ELF-1 (cell line): ENCODE measurements around the gene GTPBP2.

Source experiments
- DNase-seq: peaks from one replicate; pipeline ENCODE4 v3.0.0-alpha.2; 2016; ENCODE audit warnings: low read depth, low spot score

GTPBP2 gene, protein sequence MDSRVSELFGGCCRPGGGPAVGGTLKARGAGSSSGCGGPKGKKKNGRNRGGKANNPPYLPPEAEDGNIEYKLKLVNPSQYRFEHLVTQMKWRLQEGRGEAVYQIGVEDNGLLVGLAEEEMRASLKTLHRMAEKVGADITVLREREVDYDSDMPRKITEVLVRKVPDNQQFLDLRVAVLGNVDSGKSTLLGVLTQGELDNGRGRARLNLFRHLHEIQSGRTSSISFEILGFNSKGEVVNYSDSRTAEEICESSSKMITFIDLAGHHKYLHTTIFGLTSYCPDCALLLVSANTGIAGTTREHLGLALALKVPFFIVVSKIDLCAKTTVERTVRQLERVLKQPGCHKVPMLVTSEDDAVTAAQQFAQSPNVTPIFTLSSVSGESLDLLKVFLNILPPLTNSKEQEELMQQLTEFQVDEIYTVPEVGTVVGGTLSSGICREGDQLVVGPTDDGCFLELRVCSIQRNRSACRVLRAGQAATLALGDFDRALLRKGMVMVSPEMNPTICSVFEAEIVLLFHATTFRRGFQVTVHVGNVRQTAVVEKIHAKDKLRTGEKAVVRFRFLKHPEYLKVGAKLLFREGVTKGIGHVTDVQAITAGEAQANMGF

DNA sequence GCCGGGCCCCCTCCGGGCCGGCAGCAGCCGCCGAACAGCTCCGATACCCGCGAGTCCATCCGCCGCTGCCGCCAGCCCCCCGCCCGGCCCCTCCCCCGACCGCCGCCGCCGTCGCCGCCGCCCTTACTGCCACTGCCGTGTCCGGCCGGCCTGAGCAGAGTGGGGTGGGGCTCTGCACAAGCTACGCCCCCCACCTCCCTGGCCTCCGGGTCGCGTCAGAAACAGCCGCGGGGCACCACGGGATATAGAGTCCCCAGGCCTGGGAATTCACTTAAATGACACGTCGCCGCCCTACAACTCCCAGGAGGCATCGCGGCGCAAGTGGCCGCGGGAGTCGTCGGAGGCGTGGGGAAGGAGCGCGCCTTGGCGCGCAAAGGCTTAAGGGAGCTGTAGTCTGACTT is at the start of gene GTPBP2:
TSS of gene GTPBP2 (minus strand) at position 161 of the 401 bp plus-strand sequence. CDS start at position 59, 102 bp downstream.
- peak; percentile 100 for DNase-seq

DNA sequence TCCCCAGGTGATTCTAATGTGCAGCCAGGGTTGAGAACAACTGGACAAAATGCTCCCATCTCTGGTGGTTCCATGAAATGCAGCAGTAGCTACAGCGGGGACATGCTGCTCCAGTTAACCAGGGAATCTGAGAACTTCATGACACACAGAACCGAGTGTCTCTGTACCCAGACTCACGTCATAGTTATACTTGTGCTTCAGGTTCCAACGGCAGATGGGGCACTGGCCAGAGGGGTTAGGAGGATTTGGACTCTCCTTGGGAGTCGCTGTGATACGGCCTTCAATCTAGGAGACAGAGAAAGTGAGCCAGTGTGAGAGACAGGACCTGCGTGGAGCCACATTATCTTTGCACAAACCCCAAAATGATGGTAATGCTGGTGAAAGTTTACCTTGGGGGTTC is 49.3 kb upstream of the GTPBP2 start:
- DNase-seq = no peak

DNA sequence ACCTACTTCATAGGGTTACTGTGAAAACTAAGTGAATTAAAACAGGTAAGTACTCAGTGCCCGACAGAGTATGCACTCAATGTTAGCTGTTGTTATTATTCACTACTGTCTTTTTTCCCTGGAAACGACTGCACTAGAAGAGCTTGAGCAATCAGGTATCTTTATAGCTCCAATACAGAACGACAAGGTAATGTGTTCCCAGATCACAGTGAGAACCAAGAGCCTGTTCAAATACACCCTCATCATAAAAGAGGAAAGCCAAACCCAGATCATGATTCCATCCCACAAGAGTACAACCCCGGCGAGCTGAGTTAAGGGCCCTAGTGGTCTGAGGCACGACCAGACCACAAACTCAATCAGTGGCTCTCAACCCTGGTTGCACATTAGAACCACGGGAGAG is 48.7 kb upstream of the GTPBP2 start:
- no peak for DNase-seq

DNA sequence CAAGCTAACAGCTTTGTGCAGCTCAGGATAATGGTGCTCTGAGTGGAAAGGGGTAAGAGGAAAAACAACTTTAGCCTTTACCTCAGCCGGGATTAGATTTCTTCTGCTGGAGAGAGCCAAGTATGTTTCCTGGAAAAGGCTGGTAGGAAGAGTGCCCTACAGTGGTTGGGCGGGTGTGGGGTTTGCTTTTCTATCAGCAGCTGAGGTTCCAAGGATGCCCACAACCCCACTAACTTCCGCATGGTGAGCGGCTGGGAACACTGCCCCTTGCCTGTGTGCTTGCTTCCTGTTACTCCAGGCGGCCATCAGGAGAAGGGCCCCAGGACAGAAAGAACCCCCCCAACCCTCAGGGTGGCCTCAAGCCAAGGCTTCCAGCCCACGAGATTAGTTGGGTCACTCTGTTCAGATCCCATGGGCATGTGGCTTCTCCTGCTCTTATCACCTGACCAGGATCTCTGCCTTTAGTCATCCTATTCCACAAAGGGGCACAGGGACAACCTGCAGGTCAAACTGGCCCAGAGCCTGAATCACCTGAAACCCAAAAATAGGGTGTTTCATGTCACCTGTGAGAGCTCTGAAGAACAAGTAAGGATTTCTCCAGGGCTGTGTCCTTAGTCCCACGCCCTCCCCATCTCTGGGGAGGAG is 48.0 kb upstream of the GTPBP2 start:
- DNase-seq = no peak

DNA sequence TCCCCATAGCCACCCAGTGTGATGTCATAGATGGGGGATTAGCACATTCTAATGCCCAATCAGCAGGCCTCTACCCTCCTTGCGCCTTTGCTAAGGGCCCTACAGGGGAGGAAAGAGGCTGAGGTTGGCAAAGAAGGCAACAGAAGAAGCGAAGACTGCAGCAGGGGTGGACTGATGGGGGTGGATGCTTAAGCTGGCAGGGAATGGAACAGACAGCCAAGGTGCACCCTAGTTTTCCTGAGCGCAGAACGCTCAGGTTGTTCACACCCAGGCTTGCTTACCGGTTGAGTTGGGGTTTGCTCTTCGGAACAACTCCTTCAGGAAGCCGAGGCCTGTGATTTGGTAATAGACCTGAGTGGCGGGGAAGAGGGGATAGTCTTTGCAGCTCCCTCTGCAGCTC is 45.9 kb upstream of the GTPBP2 start:
- DNase-seq = no peak

DNA sequence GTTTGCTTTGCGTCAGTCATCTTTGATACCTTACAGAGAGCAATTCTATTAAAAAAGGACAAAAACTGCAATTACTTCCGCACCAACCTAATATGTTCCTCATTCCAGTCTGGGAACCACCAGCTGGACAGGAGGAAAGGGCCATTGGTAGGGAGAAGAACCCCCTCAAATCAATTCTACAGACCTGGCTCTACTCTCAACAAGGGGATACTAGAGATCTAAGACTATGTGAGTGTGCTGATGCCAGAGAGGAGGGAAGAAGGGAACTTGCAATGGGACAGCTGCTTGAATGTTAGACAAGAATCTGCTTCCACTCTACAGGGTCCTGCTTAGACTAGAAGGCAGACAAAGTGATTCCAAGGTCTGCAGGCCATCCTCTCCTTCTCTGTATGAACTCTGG is 45.2 kb upstream of the GTPBP2 start:
- no peak for DNase-seq

DNA sequence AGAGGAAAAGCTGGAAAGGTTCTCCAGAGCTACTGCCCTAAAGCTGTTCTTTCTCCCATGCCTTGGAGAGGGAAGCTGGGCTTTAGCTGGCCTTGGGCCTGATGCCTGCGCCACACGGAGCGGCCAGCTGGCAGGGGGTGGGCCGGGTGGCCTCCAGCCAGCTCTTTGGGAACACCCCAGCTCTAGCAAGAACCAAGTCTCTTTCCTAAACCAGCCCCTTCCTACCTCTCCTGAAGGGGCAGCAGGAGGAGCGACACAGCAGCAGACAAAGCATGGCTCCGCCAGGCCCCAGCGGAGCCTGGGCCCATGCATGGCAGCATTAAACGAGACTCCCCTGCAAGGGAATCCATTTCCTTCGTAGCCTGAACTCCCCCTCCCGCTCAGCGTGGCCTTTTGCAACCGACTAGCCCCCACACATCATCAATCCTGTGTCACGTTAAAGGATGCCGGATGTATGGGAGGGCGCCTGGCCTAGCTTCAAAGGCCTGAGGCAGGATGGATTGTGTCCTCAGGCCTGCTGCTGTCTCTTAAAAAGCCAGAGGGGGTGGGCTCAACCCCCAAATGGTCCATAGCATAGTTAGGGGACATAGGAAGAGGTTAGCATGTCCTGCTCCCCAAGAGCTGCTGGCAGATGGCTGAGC is 44.5 kb upstream of the GTPBP2 start:
- no peak for DNase-seq

DNA sequence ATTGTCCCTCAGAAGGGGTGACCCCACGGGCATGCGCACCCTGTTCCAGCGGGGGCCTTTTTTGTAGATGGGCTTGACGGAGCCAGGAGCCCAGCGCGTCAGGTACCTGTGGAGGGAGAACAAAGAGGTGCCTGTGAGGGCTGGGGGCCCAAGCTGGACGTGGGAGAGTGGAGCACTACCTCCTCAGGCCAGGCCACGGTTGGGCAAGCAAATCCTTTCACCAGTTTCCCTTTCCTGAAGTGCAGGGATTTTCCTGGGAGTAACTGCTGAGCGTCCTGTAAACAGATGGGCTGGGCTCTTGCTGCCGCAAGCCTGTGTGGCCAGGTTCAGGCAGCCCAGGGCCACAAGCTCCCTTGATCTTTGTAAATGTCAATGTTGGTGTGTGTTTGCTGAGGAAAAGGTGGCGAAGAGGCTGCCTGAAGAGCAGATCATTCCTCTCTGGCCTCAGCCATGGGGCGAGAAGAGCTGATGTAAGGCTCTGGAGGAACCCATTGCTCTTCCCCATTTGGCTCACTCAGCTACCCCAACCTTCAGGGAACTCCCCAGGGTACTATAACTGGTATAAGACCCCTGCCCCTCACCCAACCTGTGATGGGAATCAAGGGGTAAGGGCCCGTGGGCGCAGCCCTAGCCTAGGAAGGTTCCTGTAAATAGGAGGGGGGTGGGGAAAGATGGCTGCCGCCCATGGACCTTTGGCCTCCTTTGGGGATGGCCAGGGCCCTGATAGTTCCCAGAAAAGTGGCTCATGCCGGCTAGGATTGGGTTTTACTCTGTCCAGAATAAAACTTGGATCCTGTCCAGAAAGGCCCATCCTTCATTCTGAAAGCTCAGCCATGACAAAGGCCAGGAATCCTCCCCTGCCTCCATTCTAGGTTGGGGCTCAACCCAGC is 43.0 kb upstream of the GTPBP2 start:
- DNase-seq = no peak

DNA sequence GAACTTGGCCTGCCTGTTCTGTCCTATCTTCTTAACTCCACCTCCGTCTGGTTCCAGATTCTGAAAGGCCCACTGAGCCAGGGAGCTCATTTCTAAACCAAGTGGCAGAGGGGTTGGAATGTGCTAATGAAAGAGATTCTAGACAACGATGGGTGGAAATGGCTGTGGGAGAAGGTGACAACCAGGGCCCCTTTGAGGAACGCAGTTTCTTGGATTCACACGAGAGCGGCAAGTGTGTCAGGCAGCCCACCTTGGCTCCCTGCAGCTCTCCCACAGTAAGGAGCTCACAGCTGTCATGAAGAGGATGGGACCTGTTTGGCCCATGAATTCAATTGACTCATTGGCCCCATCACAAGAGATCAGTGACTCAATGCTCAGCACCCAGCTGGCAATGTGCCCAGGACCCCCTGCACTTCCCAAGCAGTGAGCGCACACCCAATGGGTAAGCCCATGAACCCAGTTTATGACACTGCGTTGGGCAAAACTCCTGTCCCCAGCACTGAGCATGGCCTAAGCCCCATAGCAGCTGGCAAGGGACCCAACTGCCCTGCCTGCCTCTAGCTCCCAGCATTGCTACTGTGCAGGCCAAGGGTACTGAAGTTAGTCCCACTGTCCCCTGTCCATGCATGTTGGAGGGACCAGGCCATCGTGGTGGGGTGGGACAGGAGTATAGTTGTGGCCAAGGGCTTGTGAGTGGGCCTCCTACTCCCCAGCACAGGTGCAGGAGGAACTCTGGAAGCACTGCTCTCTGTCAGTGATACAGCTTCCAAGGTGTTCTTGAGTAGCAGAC is 42.1 kb upstream of the GTPBP2 start:
- DNase-seq = no peak

DNA sequence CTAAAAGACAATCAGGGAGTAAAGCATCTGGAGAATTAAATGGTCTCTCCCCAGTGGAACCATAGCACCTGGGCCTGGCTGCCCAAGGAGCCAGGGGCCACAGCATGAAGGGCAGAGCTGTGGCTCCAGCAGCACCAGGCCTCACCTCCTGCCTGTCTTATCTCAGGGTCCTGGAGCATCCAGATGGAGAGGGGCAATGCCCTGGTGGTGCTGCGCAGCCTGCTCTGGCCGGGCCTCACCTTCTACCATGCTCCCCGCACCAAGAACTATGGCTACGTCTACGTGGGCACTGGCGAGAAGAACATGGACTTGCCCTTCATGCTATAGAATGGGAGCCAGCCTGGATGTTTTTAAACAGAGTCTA is 41.5 kb upstream of the GTPBP2 start:
- DNase-seq = no peak

DNA sequence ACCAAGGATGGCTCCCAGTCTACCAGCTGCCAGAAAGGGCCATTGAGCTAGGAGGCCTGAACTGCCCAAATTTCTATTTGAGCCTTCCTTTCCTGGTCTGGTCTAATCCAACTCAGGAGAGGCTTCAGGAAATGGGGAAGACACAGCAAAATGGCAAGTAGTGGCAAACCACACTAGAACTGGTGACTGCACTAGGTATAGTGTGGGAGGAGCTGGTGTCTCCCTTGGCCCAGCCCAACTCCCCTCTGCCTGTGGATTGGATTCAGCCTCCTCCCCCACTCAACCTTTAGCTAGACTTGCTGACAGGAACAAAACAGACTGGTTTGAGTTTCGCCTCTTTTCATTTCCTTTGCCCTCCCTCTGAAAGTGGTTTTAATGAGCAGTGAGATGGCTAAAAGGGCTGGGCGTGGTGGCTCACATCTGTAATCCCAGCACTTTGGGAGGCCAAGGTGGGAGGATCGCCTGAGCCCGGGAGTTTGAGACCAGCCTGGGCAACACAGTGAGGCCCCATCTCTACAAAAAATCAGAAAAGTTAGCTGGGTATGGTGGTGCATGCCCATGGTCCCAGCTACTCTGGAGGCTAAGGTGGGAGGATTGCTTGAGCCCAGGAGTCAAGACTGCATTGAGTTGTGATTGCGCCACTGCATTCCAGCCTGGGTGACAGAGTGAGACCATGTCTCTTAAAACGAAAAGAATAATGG is 41.0 kb upstream of the GTPBP2 start:
- DNase-seq = peak; percentile 78

DNA sequence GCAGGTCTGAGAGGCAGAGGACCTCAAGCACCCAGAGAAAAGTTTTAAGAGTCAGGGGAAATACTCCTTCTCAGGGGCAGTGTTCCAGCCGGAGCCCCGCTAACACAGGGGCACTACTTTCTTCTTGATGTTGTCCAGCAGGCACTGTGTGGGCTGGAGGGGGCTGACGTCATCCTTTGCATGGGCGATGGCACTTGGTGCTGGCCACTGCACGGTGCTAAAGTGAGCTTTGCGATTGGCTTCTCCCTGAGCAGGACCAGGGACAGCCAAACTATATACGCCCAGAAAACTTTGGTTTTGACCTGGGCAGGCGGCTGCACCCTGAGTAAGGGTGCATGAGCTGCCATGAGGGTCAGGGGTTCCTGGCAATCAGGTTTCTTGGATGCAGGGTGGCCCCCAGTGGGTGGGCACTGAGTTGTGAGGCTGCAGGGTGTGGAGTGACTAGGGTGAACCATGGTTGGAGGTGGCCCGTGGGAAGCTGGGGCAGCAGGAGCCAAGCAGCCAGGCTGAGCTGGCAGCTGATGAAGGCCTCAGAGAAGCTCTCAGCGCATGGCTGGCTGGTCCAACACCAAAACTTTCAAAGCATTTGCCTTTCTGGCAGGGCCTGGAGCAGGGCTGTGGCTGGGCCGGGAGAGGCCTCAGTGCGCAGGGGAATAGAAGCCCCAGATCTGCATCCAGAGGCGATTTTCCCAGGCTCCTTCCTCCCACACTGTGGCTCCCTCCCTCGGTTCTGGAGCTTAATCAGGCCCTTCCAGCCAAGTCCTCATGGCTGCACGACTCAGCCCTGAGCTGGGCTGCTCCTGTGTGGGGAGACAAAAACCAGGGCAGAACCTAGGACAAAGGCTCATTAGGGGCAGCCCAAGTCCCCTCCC is 40.2 kb upstream of the GTPBP2 start:
- DNase-seq = peak; percentile 55

DNA sequence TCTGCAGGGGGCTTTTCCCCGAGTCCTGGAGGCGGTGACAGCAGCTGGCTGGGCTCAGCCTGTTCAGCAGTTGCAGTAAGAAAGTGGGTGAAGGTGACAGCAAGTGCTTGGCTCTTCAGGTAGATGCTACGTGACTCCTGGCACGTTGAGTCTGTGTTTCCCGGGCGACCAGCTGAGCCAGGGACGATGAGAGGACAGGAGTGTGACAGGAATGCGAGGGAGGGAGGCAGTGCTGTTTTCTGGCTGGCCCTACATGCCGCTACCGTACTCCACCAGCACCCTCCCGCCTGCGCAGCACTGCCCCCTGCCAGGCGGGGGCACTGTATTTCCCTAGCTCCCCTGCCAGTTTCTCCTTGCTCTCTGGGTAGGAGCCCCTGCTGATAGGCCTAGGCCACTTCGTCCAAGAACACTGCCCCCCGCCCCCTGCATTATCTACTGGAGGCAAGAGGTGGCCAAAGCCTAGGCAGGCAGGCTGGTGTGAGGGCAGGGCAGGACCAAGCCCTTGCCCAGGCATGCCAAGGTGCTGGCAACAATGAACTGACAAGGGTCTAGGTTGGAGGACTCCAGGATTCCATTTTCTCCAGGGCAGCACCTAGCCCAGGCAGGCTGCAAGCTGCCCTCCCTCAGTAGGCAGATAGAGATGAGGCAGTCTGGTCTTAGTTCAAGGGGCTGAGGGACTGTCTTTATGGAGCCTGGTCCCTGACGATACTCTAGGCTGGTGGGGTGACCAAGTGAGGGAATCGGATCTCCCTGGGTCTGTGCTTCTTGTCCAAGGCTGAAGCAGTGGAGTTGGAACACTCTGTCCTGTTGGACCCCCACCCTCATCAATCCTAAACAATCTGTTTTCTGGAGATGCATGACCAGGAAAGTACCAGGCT is 39.3 kb upstream of the GTPBP2 start:
- DNase-seq = peak; percentile 94

DNA sequence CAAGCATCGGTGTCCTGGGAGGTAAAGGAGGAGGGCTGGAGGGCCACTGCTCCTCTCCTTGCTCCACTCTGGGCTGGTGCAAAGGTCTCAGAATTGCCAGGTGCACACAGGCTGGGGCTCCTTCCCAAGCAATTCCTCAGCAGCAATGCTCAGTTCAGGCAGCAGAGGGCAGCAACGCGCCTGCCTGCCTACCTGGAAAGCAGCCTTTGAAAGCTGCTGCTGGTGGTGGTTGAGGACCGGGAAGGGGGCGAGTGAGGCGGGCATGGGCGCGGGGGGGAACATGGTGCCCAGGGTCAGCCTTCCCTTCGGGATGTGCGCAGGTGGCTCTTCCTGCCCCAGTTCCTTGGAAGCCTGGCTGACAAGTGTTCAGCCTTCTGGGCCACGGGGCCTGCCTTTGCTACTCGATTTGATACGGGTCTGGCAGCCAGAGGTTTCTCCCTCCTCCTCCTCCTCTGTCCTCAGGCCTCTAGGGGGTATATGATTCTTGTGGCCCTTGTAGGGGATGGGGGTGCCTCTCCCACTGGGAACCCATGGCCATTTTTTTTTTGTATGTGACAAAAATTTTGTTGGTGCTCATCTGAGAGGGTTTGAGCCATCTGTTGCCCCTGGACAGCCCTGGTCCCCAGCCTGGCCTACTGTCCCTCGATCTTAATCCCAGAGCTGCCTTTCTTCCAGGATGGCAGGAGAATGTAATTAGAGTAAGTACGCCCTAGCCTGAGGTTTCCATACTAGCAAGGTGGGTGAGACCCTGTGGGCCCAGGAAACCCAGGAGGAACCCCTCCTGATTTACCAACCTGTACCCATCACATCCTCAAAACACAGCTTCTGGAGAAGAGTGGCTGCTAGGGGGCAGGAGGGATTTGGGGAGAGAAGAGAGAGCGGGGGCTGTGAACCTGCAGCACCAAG is 38.4 kb upstream of the GTPBP2 start:
- peak; percentile 96 for DNase-seq

DNA sequence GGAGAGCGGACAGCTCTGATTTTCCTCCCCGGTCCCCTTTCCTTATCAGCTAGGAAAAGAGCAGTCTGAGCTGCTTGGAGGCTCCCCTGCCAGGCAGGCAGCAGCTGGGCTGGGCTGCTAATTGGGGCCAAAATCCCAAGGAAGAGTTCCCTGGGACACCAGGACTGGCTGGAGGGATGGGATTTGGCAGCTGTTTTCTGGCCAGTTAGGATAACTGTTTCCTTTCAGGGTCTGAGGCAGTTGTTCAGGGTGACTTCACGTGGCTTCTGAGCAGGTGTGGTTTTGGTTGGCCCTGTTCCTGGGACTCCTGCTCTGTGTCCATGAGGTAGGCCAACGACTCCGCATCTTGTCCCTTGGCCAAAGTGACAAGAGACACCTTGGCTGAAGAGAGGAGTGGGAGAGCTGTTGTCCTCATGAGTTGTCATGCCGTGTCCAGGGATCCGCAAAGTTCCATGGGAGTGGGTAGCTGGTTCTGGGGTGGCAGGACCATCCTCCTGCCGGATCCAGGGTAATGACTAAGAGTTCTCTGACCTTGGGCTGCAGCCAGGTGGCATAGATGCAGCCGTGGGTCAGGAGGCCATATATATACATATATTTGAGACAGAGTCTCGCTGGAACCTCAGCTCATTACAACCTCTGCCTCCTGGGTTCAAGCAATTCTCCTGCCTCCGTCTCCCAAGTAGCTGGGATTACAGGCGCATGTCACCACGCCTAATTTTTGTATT is 37.3 kb upstream of the GTPBP2 start:
- DNase-seq = no peak

DNA sequence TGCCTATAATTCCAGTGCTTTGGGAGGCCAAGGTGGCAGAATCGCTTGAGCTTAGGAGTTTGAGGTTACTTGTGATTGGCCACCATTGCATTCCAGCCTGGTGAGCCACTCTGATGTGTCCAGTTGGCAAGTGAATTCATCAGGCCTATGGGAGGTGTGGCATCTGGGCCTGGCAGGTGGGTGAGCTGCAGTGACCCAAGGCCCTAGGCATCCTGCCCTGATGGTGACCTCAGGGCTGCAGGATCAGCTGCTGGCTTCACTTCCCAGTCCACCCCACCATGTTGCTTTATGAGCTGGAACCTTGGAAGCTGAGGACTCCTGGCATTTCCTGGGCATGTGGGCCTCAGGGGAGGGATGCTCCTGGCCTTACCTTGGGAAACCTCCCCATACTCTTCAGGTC is 36.3 kb upstream of the GTPBP2 start:
- no peak for DNase-seq
